Thoracic aorta (tissue), 2 donors: ENCODE results near the gene TMEM134. TPM values are rescaled to one million over a fixed set of nuclear protein-coding genes. Genes with fewer than 3 reads are reported as not detected.

Experiments
- ATAC-seq: fragments of 150-250 bp; one replicate; pipeline ENCODE4 v1.8.0; 2017; ENCODE audit warnings: low read depth; ENCODE audit not compliant: insufficient number of reproducible peaks, low FRiP score
- DNase-seq: peaks from one replicate; pipeline ENCODE4 v3.0.0-alpha.2; 2020; ENCODE audit warnings: low spot score
- H3K27ac ChIP-seq, 2 donors: fragments of 200-600 bp; sonication (generic); 1 replicate in 1 of 2; 2 replicates in 1 of 2; pipeline ENCODE4 v1.5.1; 2016; ENCODE audit warnings: mild to moderate bottlenecking in 2 of 2, moderate library complexity in 2 of 2
- H3K27me3 ChIP-seq: fragments of 200-600 bp; sonication (generic); replicated peaks from 2 replicates; pipeline ENCODE4 v1.6.0; 2016; ENCODE audit warnings: mild to moderate bottlenecking; ENCODE audit not compliant: insufficient read depth
- H3K36me3 ChIP-seq: fragments of 200-600 bp; sonication (generic); one replicate; pipeline ENCODE4 v1.5.1; 2016
- H3K4me1 ChIP-seq, 2 donors: fragments of 200-600 bp; sonication (generic); 1 replicate in 1 of 2; 2 replicates in 1 of 2; pipeline versions ENCODE4 v1.5.1 to v1.6.0; 2016; ENCODE audit warnings: low read depth in 2 of 2, mild to moderate bottlenecking in 1 of 2; ENCODE audit not compliant: control insufficient read depth in 1 of 2
- H3K4me3 ChIP-seq: fragments of 200-600 bp; sonication (generic); 2 replicates; pipeline ENCODE4 v1.5.1; 2016; ENCODE audit warnings: mild to moderate bottlenecking
- H3K9me3 ChIP-seq: fragments of 200-600 bp; sonication (generic); 2 replicates; pipeline ENCODE4 v1.5.1; 2016
- CTCF ChIP-seq: fragments of 200-600 bp; sonication (generic); IDR thresholded peaks from one replicate; pipeline ENCODE4 v1.5.1; 2019; ENCODE audit warnings: antibody characterized with exemption
- total RNA-seq, 2 donors: library from RNA; depleted of rRNA; stranded (reverse); fragments of >200 nt; gene quantifications; one replicate each; pipeline versions ENCODE4 v1.1.0 to v1.2.3, GENCODE V29; 2016

The TMEM134 gene
- total RNA-seq, 2 donors from 2014 or later: 66.7 to 67.7 TPM

GRCh38 chr11:67413266-67413849 is 55.7 kb downstream of the TMEM134 start:
- no peak overlapping the region for H3K4me3 ChIP-seq
- peaks cover 9 to 32% of the 10 kb centered on the region in 2 donors for H3K4me1 ChIP-seq
- no peaks in the 10 kb centered on the region for H3K9me3 ChIP-seq
- ATAC-seq: no peak
- no peak overlapping the region for H3K27ac ChIP-seq
- TF ChIP-seq CTCF: no peak
- no peaks in the 10 kb centered on the region for H3K27me3 ChIP-seq
- no peaks in the 10 kb centered on the region for H3K36me3 ChIP-seq
- no peak for DNase-seq

GRCh38 chr11:67412495-67413179 is 56.4 kb downstream of the TMEM134 start:
- Histone ChIP-seq H3K4me1 (peaks cover 9 to 25% of the 10 kb centered on the region in 2 donors), H3K36me3 (no peaks in the 10 kb centered on the region), H3K27me3 (no peaks in the 10 kb centered on the region), H3K27ac (no peak overlapping the region), H3K9me3 (no peaks in the 10 kb centered on the region), H3K4me3 (no peak overlapping the region)
- ATAC-seq (no peak), DNase-seq (no peak)
- TF ChIP-seq CTCF: no peak

- Histone ChIP-seq H3K36me3 (no peaks in the 10 kb centered on the region), H3K9me3 (no peaks in the 10 kb centered on the region), H3K27ac (no peak overlapping the region), H3K27me3 (no peaks in the 10 kb centered on the region), H3K4me1 (peaks cover 9 to 17% of the 10 kb centered on the region in 2 donors), H3K4me3 (no peak overlapping the region)
- no peak for ATAC-seq
- TF ChIP-seq CTCF: no peak
- no peak for DNase-seq
Observed at GRCh38 chr11:67411785-67412152, 57.3 kb downstream of the TMEM134 start.

Other genes starting within 250 kb of the TMEM134 start
- gene GRK2, start 202.8 kb downstream of the TMEM134 start, total RNA-seq: 10 to 100 TPM; 72.8 to 85.2 TPM
- 100 to 1,000 TPM in 1 of 2 donors, 10 to 100 TPM in 1; 66.6 to 101 TPM for gene ANKRD13D, start 179.9 kb downstream of the TMEM134 start, total RNA-seq
- gene SSH3, start 165.7 kb downstream of the TMEM134 start, total RNA-seq: 10 to 100 TPM; 39.4 to 59.0 TPM
- gene POLD4, start 115.7 kb downstream of the TMEM134 start, total RNA-seq: 100 to 1,000 TPM; 145 to 148 TPM
- 10 to 100 TPM; 27.1 to 38.1 TPM for gene CLCF1, start 95.7 kb downstream of the TMEM134 start, total RNA-seq
- 10 to 100 TPM; 15.8 to 23.0 TPM for gene RAD9A, start 77.3 kb downstream of the TMEM134 start, total RNA-seq
- gene PPP1CA, start 67.4 kb downstream of the TMEM134 start, total RNA-seq: 10 to 100 TPM; 74.4 to 77.8 TPM
- 1 to 10 TPM; 2.6 to 3.8 TPM for gene TBC1D10C, start 65.2 kb downstream of the TMEM134 start, total RNA-seq
- gene CARNS1, start 53.6 kb downstream of the TMEM134 start, total RNA-seq: 10 to 100 TPM in 1 of 2 donors, 1 to 10 TPM in 1; 7.9 to 10.8 TPM
- gene RPS6KB2, start 40.8 kb downstream of the TMEM134 start, total RNA-seq: 10 to 100 TPM; 68.3 to 69.3 TPM
- gene PTPRCAP, start 31.6 kb downstream of the TMEM134 start, total RNA-seq: 1 to 10 TPM; 4.0 to 7.2 TPM
- 10 to 100 TPM; 50.0 to 88.3 TPM for gene CORO1B, start 25.8 kb downstream of the TMEM134 start, total RNA-seq
- not detected for gene GPR152, start 16.5 kb downstream of the TMEM134 start, total RNA-seq
- 1 to 10 TPM; 5.3 to 5.7 TPM for gene CABP4, start 13.9 kb downstream of the TMEM134 start, total RNA-seq
- gene AIP, start 13.8 kb upstream of the TMEM134 start, total RNA-seq: 10 to 100 TPM; 64.8 to 76.9 TPM
- 10 to 100 TPM; 27.1 to 32.5 TPM for gene PITPNM1, start 36.1 kb upstream of the TMEM134 start, total RNA-seq
- 10 to 100 TPM; 53.3 to 73.4 TPM for gene CDK2AP2, start 38.9 kb upstream of the TMEM134 start, total RNA-seq
- not detected for gene CABP2, start 54.2 kb upstream of the TMEM134 start, total RNA-seq
- gene GSTP1, start 114.6 kb upstream of the TMEM134 start, total RNA-seq: 100 to 1,000 TPM; 272 to 744 TPM
- gene NDUFV1, start 137.7 kb upstream of the TMEM134 start, total RNA-seq: 100 to 1,000 TPM; 240 to 252 TPM
- gene NUDT8, start 160.7 kb upstream of the TMEM134 start, total RNA-seq: 1 to 10 TPM; 5.7 to 6.1 TPM
- not detected for gene TBX10, start 170.5 kb upstream of the TMEM134 start, total RNA-seq
- not detected for gene ACY3, start 181.5 kb upstream of the TMEM134 start, total RNA-seq
- gene ALDH3B2, start 205.4 kb upstream of the TMEM134 start, total RNA-seq: not detected